Measurements from ENCODE around the gene LINS1. TPM values are rescaled to one million over a fixed set of nuclear protein-coding genes. Genes with fewer than 3 reads are reported as not detected.

Gene LINS1
- 49.8 TPM for total RNA-seq

- peak; percentile 100 for DNase-seq
Measured at GRCh38 chr15:100602064-100602822, at the start of gene LINS1, which contains the start of gene ASB7. Gene LINS1 (minus strand): TSS chr15:100602184. CDS start chr15:100580842, 21,342 bp downstream. Gene ASB7 (plus strand): TSS chr15:100602589. CDS start chr15:100612217, 9,628 bp downstream.

GRCh38 chr15:100651253-100651652 lies 49.3 kb upstream of the LINS1 start:
- DNase-seq = no peak

GRCh38 chr15:100650685-100651084 lies 48.7 kb upstream of the LINS1 start:
- DNase-seq = no peak

- DNase-seq = no peak
Measured at GRCh38 chr15:100648951-100649350, 47.0 kb upstream of the LINS1 start.

GRCh38 chr15:100645671-100646070 lies 43.7 kb upstream of the LINS1 start:
- DNase-seq = no peak

- DNase-seq = no peak
Measured at GRCh38 chr15:100642950-100643338, 41.0 kb upstream of the LINS1 start.

GRCh38 chr15:100642213-100642949 lies 40.4 kb upstream of the LINS1 start:
- DNase-seq = no peak

GRCh38 chr15:100638177-100638730 lies 36.3 kb upstream of the LINS1 start:
- DNase-seq = no peak

GRCh38 chr15:100635406-100636071 lies 33.6 kb upstream of the LINS1 start:
- DNase-seq = no peak

- no peak for DNase-seq
Measured at GRCh38 chr15:100633763-100634075, 31.7 kb upstream of the LINS1 start.

GRCh38 chr15:100631831-100632230 lies 29.8 kb upstream of the LINS1 start:
- DNase-seq = no peak

GRCh38 chr15:100628746-100629145 lies 26.8 kb upstream of the LINS1 start:
- no peak for DNase-seq

GRCh38 chr15:100627789-100628395 lies 25.9 kb upstream of the LINS1 start:
- peak; percentile 20 for DNase-seq

GRCh38 chr15:100623301-100623700 lies 21.3 kb upstream of the LINS1 start:
- DNase-seq = no peak

GRCh38 chr15:100616700-100617099 lies 14.7 kb upstream of the LINS1 start:
- DNase-seq = no peak

GRCh38 chr15:100615801-100616200 lies 13.8 kb upstream of the LINS1 start:
- DNase-seq = no peak

- DNase-seq = no peak
Measured at GRCh38 chr15:100614918-100615317, 12.9 kb upstream of the LINS1 start.

- DNase-seq = no peak
Measured at GRCh38 chr15:100614336-100614735, 12.4 kb upstream of the LINS1 start.

- no peak for DNase-seq
Measured at GRCh38 chr15:100613208-100613607, 11.2 kb upstream of the LINS1 start.

- no peak for DNase-seq
Measured at GRCh38 chr15:100612539-100612938, 10.6 kb upstream of the LINS1 start.

- no peak for DNase-seq
Measured at GRCh38 chr15:100602823-100603393, 924 bp upstream of the LINS1 start.

GRCh38 chr15:100601617-100602063 lies 344 bp downstream of the LINS1 start:
- DNase-seq = no peak
